ENCODE results near the gene RAB11FIP3. TPM values are rescaled to one million over a fixed set of nuclear protein-coding genes. Genes with fewer than 3 reads are reported as not detected.

The RAB11FIP3 gene
- total and polyA plus RNA-seq, 2 of the 13 experiments (the other 11 are each of a cell fraction or from before 2014, with no cell fraction given): 34.3 to 57.6 TPM

GRCh38 chr16:391885-392335, 33.5 kb upstream of the RAB11FIP3 start:
- Histone ChIP-seq H3K27me3 (ENCODE audit: control insufficient read depth in 1 of 2, insufficient read depth in 2 of 2, low read length in 2 of 2) (no peaks in the 10 kb centered on the region), H4K20me1 (ENCODE audit: insufficient read depth, low read length) (no peaks in the 10 kb centered on the region), H3K4me2 (ENCODE audit: low read depth, low read length) (no peak overlapping the region), H3K79me2 (ENCODE audit: insufficient read depth, low read length) (peaks cover 5% of the 10 kb centered on the region), H3K4me1 (ENCODE audit: insufficient read depth, low read length) (peaks cover 12% of the 10 kb centered on the region), H3K36me3 (replicated peaks in 1 of 2; ENCODE audit: control insufficient read depth in 1 of 2, insufficient read depth in 2 of 2, low read length in 2 of 2) (no peaks in the 10 kb centered on the region), H3K9ac (ENCODE audit: insufficient read depth, low read depth, low read length) (no peak overlapping the region), H3K9me3 (ENCODE audit: low read length) (no peaks in the 10 kb centered on the region), H2AFZ (ENCODE audit: low read length) (no peak overlapping the region), H3K27ac (ENCODE audit: extremely low read length, insufficient read depth, low read length) (no peak overlapping the region), H3K4me3 (replicated peaks in 1 of 3; ENCODE audit: insufficient read depth in 1 of 3, low read depth in 2 of 3, low read length in 3 of 3) (no peak overlapping the region)
- intact Hi-C loops (cut with micrococcal nuclease; ENCODE audit: unreplicated experiment): loop anchor here (5.0 kb wide), 1 partner anchor 105 kb away; no protein-coding TSS in a partner anchor
- peak; percentile 87 for ATAC-seq
- in situ Hi-C loops (cut with HindIII; ENCODE audit: extremely low pct_ligation_motif_present, low pct_unique_long_range_greater_than_20kb): no loop called here
- ChIA-PET CTCF (ENCODE audit: low intra/inter-chr PET ratio, low total read pairs) (interaction anchor here (0.9 to 2.0 kb wide), 3 partner anchors 96 to 193 kb away, joined by 3 to 11 read pairs (median 11); no protein-coding TSS in a partner anchor), POLR2A (interaction anchor here (0.9 to 1.5 kb wide), 4 partner anchors 10 to 110 kb away, joined by 3 to 5 read pairs (median 3); partner anchors contain the start of genes DECR2 and RAB11FIP3)
- BruUV-seq (replicated peaks): no TSS peak
- FAIRE-seq: peak; percentile 18
- WGBS (ENCODE audit: low lambda C conversion rate): 84% methylated on average over 4 of the region's 7 CpGs
- DNase-seq (ENCODE audit: low spot score): peak; percentile 60
- TF ChIP-seq CAMTA2 (CRISPR knock-in tag; IDR thresholded peaks at IDR 0.05; ENCODE audit: borderline replicate concordance) (no peak), SOX13 (IDR thresholded peaks at IDR 0.05) (no peak), SOX13 (CRISPR knock-in tag; conservative IDR thresholded peaks at IDR 0.05 in 1 of 2, IDR thresholded peaks at IDR 0.05 in 1 of 2) (no peak), ZNF232 (CRISPR knock-in tag; IDR thresholded peaks at IDR 0.05; ENCODE audit: borderline replicate concordance) (no peak), XRCC5 (optimal IDR thresholded peaks at IDR 0.05; ENCODE audit: low read length) (peak; percentile 79), FOXO1 (CRISPR knock-in tag; IDR thresholded peaks at IDR 0.05) (no peak), MZF1 (CRISPR knock-in tag; IDR thresholded peaks at IDR 0.05; ENCODE audit: borderline replicate concordance) (no peak), ZNF329 (CRISPR knock-in tag; IDR thresholded peaks at IDR 0.05; ENCODE audit: low read depth) (no peak), ELF3 (CRISPR knock-in tag; IDR thresholded peaks at IDR 0.05) (0 out of 2 replicates have a peak, but pooled peaks have one; percentile 17), THAP11 (CRISPR knock-in tag; IDR thresholded peaks at IDR 0.05) (0 out of 2 replicates have a peak, but pooled peaks have one; percentile 31), ZMYM4 (CRISPR knock-in tag; IDR thresholded peaks at IDR 0.05) (no peak)
- TF ChIP-seq, protein P1, sequence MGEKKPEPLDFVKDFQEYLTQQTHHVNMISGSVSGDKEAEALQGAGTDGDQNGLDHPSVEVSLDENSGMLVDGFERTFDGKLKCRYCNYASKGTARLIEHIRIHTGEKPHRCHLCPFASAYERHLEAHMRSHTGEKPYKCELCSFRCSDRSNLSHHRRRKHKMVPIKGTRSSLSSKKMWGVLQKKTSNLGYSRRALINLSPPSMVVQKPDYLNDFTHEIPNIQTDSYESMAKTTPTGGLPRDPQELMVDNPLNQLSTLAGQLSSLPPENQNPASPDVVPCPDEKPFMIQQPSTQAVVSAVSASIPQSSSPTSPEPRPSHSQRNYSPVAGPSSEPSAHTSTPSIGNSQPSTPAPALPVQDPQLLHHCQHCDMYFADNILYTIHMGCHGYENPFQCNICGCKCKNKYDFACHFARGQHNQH (CRISPR knock-in tag; IDR thresholded peaks at IDR 0.05): peak; percentile 42; the same call in 1 of the 2 replicates
- TF ChIP-seq, protein P2, sequence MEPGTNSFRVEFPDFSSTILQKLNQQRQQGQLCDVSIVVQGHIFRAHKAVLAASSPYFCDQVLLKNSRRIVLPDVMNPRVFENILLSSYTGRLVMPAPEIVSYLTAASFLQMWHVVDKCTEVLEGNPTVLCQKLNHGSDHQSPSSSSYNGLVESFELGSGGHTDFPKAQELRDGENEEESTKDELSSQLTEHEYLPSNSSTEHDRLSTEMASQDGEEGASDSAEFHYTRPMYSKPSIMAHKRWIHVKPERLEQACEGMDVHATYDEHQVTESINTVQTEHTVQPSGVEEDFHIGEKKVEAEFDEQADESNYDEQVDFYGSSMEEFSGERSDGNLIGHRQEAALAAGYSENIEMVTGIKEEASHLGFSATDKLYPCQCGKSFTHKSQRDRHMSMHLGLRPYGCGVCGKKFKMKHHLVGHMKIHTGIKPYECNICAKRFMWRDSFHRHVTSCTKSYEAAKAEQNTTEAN (CRISPR knock-in tag; conservative IDR thresholded peaks at IDR 0.05): no peak
- TF ChIP-seq, protein P3, sequence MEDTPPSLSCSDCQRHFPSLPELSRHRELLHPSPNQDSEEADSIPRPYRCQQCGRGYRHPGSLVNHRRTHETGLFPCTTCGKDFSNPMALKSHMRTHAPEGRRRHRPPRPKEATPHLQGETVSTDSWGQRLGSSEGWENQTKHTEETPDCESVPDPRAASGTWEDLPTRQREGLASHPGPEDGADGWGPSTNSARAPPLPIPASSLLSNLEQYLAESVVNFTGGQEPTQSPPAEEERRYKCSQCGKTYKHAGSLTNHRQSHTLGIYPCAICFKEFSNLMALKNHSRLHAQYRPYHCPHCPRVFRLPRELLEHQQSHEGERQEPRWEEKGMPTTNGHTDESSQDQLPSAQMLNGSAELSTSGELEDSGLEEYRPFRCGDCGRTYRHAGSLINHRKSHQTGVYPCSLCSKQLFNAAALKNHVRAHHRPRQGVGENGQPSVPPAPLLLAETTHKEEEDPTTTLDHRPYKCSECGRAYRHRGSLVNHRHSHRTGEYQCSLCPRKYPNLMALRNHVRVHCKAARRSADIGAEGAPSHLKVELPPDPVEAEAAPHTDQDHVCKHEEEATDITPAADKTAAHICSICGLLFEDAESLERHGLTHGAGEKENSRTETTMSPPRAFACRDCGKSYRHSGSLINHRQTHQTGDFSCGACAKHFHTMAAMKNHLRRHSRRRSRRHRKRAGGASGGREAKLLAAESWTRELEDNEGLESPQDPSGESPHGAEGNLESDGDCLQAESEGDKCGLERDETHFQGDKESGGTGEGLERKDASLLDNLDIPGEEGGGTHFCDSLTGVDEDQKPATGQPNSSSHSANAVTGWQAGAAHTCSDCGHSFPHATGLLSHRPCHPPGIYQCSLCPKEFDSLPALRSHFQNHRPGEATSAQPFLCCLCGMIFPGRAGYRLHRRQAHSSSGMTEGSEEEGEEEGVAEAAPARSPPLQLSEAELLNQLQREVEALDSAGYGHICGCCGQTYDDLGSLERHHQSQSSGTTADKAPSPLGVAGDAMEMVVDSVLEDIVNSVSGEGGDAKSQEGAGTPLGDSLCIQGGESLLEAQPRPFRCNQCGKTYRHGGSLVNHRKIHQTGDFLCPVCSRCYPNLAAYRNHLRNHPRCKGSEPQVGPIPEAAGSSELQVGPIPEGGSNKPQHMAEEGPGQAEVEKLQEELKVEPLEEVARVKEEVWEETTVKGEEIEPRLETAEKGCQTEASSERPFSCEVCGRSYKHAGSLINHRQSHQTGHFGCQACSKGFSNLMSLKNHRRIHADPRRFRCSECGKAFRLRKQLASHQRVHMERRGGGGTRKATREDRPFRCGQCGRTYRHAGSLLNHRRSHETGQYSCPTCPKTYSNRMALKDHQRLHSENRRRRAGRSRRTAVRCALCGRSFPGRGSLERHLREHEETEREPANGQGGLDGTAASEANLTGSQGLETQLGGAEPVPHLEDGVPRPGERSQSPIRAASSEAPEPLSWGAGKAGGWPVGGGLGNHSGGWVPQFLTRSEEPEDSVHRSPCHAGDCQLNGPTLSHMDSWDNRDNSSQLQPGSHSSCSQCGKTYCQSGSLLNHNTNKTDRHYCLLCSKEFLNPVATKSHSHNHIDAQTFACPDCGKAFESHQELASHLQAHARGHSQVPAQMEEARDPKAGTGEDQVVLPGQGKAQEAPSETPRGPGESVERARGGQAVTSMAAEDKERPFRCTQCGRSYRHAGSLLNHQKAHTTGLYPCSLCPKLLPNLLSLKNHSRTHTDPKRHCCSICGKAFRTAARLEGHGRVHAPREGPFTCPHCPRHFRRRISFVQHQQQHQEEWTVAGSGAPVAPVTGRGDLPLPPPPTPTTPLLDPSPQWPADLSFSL (CRISPR knock-in tag; IDR thresholded peaks at IDR 0.05): no peak
- TF ChIP-seq, protein P4, sequence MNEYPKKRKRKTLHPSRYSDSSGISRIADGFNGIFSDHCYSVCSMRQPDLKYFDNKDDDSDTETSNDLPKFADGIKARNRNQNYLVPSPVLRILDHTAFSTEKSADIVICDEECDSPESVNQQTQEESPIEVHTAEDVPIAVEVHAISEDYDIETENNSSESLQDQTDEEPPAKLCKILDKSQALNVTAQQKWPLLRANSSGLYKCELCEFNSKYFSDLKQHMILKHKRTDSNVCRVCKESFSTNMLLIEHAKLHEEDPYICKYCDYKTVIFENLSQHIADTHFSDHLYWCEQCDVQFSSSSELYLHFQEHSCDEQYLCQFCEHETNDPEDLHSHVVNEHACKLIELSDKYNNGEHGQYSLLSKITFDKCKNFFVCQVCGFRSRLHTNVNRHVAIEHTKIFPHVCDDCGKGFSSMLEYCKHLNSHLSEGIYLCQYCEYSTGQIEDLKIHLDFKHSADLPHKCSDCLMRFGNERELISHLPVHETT (CRISPR knock-in tag; conservative IDR thresholded peaks at IDR 0.05): no peak
